ENCODE results near the gene NOVA2.
A peak's percentile ranks its signal among the peaks of the same experiment; 100 is the strongest.

The NOVA2 gene, protein sequence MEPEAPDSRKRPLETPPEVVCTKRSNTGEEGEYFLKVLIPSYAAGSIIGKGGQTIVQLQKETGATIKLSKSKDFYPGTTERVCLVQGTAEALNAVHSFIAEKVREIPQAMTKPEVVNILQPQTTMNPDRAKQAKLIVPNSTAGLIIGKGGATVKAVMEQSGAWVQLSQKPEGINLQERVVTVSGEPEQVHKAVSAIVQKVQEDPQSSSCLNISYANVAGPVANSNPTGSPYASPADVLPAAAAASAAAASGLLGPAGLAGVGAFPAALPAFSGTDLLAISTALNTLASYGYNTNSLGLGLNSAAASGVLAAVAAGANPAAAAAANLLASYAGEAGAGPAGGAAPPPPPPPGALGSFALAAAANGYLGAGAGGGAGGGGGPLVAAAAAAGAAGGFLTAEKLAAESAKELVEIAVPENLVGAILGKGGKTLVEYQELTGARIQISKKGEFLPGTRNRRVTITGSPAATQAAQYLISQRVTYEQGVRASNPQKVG

DNA sequence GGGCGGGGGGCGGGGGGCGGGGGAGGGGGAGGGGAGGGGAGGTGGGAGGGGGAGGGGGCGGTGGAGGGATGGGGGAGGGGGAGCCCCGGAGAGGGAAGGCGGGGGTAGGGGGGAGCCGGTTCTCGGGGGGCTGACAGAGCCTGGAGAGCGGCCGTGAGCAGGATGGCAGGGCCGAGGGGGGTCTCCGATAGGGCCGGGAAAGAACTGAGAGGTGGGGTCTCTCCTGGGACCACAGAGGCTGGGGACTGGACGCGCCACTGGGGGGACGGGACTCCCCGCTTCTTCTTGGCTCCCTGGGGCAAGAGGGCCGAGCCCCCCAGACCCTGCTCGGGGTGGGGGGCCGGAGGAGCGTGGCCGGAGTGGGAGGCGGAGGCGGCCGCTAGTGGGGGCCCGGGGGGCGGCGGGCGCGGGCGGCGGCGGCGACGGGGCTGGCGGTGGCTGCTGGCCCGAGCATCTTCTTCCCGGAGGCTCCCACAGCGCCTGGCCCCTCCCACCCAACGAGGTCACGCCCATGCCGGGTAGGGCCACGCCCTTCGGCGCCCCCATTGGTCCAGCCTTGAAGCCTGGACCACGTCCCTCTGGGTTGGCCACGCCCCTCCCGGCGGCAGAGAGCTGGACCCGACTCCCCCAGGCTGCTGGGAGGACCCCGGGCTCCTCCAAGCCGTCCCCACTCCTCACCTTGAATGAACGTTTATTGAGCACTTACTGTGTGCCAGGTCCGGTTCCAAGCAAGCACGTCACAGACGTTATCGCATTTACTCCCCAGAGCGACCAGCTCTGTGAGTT, at the start of gene NOVA2:
Gene NOVA2, minus strand, starts transcription at position 313 of the 786 bp plus-strand sequence. CDS start 514 bp downstream, outside the sequence.
- DNase-seq (ENCODE audit: low read depth), result no peak

DNA sequence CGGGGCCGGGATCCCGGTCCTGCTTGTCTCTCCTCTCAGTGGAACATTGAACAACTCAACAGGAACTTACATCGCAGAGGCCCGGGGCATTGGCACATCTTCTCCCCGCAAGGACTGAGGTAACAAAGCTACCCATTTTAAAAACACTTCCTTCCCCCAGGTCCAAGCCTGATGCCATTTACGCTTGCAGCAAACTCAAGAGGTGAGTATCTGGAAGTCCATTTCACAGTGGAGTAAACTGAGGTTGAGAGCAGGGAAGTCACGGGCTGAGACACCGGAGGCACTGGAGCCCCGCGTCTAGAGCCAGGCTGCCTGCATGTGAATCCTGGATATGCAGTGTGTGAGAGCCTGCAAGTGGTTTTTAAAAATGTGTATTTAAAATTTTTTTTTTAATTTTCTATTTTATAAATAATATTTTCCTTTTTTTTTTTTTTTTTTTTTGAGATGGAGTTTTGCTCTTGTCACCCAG, 49.7 kb upstream of the NOVA2 start:
- no peak for DNase-seq (ENCODE audit: low read depth)

- DNase-seq (ENCODE audit: low read depth), result no peak
Measured at GRCh38 chr19:46022431-46023310, 49.0 kb upstream of the NOVA2 start, which contains the start of gene PGLYRP1. TSS of gene PGLYRP1 (minus strand) at chr19:46023053. CDS start at chr19:46023021, 32 bp downstream.

- DNase-seq (ENCODE audit: low read depth), result no peak
Measured at GRCh38 chr19:46022061-46022430, 48.4 kb upstream of the NOVA2 start.

DNA sequence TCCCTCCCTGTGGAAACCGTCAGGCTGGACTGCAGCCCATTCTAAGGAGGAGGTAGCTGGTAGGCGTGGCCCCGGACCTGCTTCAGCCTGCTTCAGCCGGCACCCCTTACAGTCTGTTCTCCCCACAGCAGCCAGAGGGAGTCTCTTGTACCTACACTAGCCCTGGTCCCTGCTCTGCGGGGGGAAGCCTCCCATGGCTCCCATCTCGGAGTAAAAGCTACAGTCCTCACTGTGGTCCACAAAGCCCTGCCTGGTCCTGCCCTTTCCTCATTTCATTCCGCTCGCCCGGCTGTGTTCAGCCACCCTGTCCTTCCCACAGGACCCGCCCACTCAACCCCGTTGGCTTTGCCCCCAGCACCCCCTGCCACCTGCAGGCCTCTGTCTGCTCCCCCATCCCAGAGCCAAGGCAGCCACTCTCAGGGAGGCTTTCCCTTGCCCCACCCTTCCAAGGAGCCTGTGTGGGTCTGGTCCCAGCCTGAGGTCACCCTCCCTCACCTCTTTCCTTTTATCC, 47.9 kb upstream of the NOVA2 start:
- DNase-seq (ENCODE audit: low read depth), result no peak

- DNase-seq (ENCODE audit: low read depth), result no peak
Measured at GRCh38 chr19:46020819-46021125, 47.1 kb upstream of the NOVA2 start.

- no peak for DNase-seq (ENCODE audit: low read depth)
Measured at GRCh38 chr19:46019270-46019669, 45.6 kb upstream of the NOVA2 start.

GRCh38 chr19:46018729-46019251, 45.1 kb upstream of the NOVA2 start:
- DNase-seq (ENCODE audit: low read depth), result no peak

GRCh38 chr19:46017874-46018675, 44.4 kb upstream of the NOVA2 start:
- DNase-seq (ENCODE audit: low read depth), result no peak

GRCh38 chr19:46017095-46017429, 43.4 kb upstream of the NOVA2 start:
- no peak for DNase-seq (ENCODE audit: low read depth)

- DNase-seq (ENCODE audit: low read depth), result peak; percentile 35
Measured at GRCh38 chr19:46016426-46017094, 42.9 kb upstream of the NOVA2 start.

DNA sequence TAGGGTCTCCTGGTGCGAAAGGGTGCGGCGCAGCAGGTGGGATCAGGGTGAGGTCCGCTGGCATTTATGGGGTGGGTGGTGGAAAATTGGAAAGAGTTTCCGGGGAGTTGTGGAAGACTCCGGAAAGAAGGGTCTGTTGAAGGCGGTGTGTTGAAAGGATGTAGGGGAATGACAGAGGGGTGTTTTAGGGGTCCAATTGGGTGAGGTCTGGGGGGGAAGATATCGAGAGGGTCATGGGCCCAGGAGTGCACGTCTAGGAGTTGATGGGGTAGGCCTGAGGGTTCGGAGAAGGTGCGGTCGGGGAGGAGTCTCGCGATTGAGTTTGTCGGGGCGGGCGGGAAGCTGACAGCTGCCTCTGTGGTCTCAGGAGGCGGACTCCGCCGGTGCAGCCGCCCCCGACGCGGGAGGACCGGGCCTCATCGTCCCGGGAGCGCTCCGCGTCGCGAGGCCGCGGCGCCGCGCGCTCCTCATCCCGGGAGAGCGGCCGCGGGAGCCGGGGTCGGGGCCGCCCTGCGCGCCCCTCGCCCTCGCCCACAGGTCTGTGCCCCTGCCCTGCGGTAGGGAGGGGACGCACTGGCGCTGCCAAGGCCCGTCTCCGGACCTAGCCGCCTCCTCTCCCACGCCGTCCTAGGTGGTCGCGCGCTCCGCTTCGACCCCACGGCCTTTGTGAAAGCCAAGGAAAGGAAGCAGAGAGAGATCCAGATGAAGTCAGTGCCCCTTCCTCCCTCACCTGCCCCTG, 42.2 kb upstream of the NOVA2 start:
- no peak for DNase-seq (ENCODE audit: low read depth)

DNA sequence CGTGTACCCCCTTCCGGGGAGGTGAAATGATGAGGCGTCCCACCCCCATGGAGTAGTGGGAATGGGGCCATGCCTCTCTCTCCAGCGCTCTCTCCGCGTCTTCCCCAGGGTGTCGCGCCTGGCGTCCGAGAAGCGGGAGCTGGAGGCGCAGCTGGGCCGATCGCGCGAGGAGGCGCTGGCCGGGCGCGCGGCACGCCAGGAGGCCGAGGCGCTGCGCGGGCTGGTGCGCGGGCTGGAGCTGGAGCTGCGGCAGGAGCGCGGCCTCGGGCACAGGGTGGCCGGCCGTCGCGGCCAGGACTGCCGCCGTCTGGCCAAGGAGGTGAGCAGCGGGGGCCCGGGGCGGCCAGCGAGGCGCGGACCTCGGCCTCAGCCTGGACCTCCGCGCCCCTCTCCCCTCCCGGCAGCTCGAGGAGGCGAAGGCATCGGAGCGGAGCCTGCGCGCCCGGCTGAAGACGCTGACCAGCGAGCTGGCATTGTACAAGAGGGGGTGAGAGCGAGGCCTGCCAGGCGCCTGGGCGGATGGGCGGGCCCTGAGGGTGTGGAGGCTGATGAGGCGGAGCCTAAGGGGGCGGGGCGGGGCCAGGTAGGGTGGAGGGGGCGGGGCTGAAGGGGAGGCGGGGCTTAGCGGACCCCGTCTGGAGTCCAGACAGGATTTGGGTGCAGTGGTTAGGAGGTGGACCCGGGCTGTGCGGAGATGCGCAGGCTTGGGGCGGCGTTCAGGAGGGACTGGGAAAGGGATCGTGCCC, 41.4 kb upstream of the NOVA2 start:
- no peak for DNase-seq (ENCODE audit: low read depth)

- DNase-seq (ENCODE audit: low read depth), result no peak
Measured at GRCh38 chr19:46014534-46014933, 40.9 kb upstream of the NOVA2 start.

- DNase-seq (ENCODE audit: low read depth), result peak; percentile 20
Measured at GRCh38 chr19:46009530-46010510, 36.2 kb upstream of the NOVA2 start.

DNA sequence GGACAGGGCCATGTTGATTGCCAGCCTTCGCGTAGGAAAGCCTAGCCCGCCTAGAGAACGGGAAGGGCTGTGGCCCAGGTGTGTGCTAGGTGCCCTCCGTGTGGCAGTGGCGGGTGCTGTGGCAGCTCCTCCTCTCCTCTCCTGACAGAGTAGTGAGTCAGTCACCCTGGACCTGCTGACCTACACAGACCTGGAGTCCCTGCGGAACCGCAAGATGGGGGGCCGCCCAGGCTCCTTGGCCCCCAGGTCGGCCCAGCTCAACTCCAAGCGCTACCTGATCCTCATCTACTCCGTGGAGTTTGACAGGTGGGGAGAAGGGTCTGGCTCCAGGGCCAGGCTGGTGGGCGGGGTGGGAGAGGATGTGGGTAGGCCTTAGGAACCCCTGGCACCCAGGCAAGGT, 32.7 kb upstream of the NOVA2 start:
- DNase-seq (ENCODE audit: low read depth), result no peak

GRCh38 chr19:46002678-46003275, 29.1 kb upstream of the NOVA2 start:
- DNase-seq (ENCODE audit: low read depth), result no peak
